ENCODE measurements around the gene TNNI3. TPM values are rescaled to one million over a fixed set of nuclear protein-coding genes. Genes with fewer than 3 reads are reported as not detected.

Gene TNNI3
- total RNA-seq, 1 donor: not detected

DNA sequence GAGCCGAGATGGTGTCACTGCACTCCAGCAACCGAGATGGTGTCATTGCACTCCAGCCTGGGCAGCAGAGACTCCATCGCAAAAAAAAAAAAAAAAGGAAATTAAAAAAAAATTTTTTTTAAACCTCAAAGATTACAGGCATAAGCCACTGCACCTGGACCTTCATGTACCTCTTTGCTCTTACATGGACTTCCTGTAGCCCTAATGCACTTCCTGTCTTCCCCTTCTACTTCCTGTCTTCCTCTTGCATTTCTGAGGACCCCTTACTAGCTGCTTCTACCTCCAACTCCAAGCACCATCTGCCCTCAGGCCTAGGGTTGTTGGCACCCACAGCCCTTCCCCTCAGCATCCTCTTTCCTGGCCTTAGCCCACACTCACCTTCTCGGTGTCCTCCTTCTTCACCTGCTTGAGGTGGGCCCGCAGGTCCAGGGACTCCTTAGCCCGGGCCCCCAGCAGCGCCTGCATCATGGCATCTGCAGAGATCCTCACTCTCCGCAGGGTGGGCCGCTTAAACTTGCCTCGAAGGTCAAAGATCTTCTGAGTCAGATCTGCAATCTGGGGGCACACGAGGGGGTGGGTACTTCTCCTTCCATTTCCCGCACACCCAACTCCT lies 3.8 kb downstream of the TNNI3 start:
- Histone ChIP-seq H2AFZ (ENCODE audit: low read length) (no peak overlapping the region), H3K36me3 (ENCODE audit: insufficient read depth, low read length) (no peaks in the 10 kb centered on the region), H3K27me3 (ENCODE audit: insufficient read depth, low read length) (peaks cover 21% of the 10 kb centered on the region), H3K9me3 (ENCODE audit: low read depth, low read length) (no peaks in the 10 kb centered on the region), H3K4me2 (ENCODE audit: insufficient read depth, low read length) (no peak overlapping the region), H3K4me1 (ENCODE audit: insufficient read depth, low read length) (no peaks in the 10 kb centered on the region), H3K79me2 (ENCODE audit: insufficient read depth, low read length) (no peaks in the 10 kb centered on the region), H3K4me3 (ENCODE audit: insufficient read depth, low read length) (no peak overlapping the region), H3K27ac (ENCODE audit: low read depth, low read length) (no peak overlapping the region), H4K20me1 (ENCODE audit: insufficient read depth, low read length) (no peaks in the 10 kb centered on the region)
- DNase-seq (ENCODE audit: insufficient read length, low spot score, missing footprints): peak; percentile 11
- TF ChIP-seq, protein P1, sequence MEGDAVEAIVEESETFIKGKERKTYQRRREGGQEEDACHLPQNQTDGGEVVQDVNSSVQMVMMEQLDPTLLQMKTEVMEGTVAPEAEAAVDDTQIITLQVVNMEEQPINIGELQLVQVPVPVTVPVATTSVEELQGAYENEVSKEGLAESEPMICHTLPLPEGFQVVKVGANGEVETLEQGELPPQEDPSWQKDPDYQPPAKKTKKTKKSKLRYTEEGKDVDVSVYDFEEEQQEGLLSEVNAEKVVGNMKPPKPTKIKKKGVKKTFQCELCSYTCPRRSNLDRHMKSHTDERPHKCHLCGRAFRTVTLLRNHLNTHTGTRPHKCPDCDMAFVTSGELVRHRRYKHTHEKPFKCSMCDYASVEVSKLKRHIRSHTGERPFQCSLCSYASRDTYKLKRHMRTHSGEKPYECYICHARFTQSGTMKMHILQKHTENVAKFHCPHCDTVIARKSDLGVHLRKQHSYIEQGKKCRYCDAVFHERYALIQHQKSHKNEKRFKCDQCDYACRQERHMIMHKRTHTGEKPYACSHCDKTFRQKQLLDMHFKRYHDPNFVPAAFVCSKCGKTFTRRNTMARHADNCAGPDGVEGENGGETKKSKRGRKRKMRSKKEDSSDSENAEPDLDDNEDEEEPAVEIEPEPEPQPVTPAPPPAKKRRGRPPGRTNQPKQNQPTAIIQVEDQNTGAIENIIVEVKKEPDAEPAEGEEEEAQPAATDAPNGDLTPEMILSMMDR (IDR thresholded peaks at IDR 0.05; ENCODE audit: extremely low read depth, low read depth, low read length): no peak

DNA sequence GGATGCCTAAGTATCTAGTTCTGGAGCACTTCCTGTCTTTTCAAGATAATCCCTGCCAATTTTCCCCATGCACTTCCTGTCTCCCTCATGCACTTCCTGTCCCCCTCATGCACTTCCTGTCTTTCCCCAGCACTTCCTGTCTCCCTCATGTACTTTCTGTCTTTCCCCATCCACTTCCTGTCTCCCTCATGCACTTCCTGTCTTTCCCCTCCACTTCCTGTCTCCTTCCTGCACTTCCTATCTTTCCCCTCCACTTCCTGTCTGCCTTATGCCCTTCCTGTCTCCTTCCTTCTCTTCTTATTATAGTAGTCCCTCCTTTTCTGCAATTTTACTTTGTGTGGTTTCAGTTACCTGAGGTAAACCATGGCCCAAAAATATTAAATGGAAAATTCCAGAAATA lies 5.5 kb downstream of the TNNI3 start:
- no peaks in the 10 kb centered on the region for H3K4me1 ChIP-seq (ENCODE audit: insufficient read depth, low read length)
- no peak overlapping the region for H2AFZ ChIP-seq (ENCODE audit: low read length)
- H3K79me2 ChIP-seq (ENCODE audit: insufficient read depth, low read length): no peaks in the 10 kb centered on the region
- H3K9me3 ChIP-seq (ENCODE audit: low read depth, low read length): no peaks in the 10 kb centered on the region
- no peak overlapping the region for H3K4me2 ChIP-seq (ENCODE audit: insufficient read depth, low read length)
- TF ChIP-seq, protein P1 (IDR thresholded peaks at IDR 0.05; ENCODE audit: extremely low read depth, low read depth, low read length): no peak
- no peak overlapping the region for H3K4me3 ChIP-seq (ENCODE audit: insufficient read depth, low read length)
- peaks cover 26% of the 10 kb centered on the region for H3K27me3 ChIP-seq (ENCODE audit: insufficient read depth, low read length)
- no peaks in the 10 kb centered on the region for H3K36me3 ChIP-seq (ENCODE audit: insufficient read depth, low read length)
- peak; percentile 31 for DNase-seq (ENCODE audit: insufficient read length, low spot score, missing footprints)
- no peaks in the 10 kb centered on the region for H4K20me1 ChIP-seq (ENCODE audit: insufficient read depth, low read length)
- no peak overlapping the region for H3K27ac ChIP-seq (ENCODE audit: low read depth, low read length)

DNA sequence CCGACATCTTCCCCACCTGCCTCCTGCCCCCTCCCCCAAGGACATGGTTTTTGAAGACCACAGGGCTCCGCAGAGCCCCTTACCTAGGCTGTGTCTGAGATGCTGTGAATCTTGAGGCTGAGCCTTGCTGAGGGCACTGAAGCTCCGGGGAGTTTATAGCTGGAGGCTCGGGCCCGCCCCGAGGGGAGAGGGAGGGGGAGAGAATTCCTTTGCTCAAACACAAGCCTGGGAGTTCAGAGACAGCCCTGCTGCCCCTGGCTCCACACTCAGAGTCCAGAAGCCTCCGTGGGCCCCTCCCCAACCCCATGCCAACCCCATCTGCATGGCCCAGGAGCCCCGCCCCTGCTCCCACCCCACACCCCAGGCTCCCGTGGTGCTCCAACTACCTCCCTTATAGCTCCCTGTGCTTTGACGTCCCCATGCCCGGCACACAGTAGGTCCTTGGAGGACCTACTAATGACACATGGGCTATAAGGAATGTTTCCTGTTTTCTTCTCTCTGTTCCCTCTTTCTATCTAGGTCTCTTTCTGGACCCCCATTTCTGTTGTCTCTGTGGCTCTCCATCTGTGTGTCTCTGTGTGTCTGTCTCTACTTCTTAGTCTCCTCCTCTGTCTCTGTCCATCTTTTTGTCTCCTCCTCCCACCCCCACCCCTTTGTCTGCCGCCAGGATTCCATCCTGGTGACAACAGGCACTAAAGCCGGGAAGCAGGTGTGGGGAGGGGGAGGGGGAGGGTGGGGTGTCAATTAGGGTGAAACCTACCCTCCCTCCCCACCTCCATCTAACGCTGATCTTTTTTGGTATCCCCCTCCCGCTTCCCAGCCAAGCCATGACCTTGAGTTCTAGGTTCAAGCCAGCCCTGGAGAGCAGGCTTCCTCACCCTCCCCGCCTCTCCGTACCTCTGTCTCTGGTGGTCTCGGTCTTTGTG lies 8.2 kb downstream of the TNNI3 start, which contains the start of gene TNNT1:
Gene TNNT1 (minus strand): TSS at position 129 of the 926 bp plus-strand sequence. CDS start 2,049 bp downstream, outside the sequence.
- H3K27ac ChIP-seq (ENCODE audit: low read depth, low read length): no peak within 1 kb of the TSS
- H3K4me2 ChIP-seq (ENCODE audit: insufficient read depth, low read length): no peak within 1 kb of the TSS
- no peaks in the 10 kb centered on the region for H3K36me3 ChIP-seq (ENCODE audit: insufficient read depth, low read length)
- H3K27me3 ChIP-seq (ENCODE audit: insufficient read depth, low read length): peaks cover 37% of the 10 kb centered on the region
- H3K4me3 ChIP-seq (ENCODE audit: insufficient read depth, low read length): no peak within 1 kb of the TSS
- H2AFZ ChIP-seq (ENCODE audit: low read length): no peak within 1 kb of the TSS
- H3K4me1 ChIP-seq (ENCODE audit: insufficient read depth, low read length): no peaks in the 10 kb centered on the region
- DNase-seq (ENCODE audit: insufficient read length, low spot score, missing footprints): peak; percentile 77
- TF ChIP-seq, protein P1 (IDR thresholded peaks at IDR 0.05; ENCODE audit: extremely low read depth, low read depth, low read length): no peak
- H3K9me3 ChIP-seq (ENCODE audit: low read depth, low read length): no peaks in the 10 kb centered on the region
- no peaks in the 10 kb centered on the region for H3K79me2 ChIP-seq (ENCODE audit: insufficient read depth, low read length)
- H4K20me1 ChIP-seq (ENCODE audit: insufficient read depth, low read length): no peaks in the 10 kb centered on the region
